ENCODE results near the gene TXNDC17. TPM values are rescaled to one million over a fixed set of nuclear protein-coding genes. Genes with fewer than 3 reads are reported as not detected.
A peak's percentile ranks its signal among the peaks of the same experiment; 100 is the strongest.

Gene TXNDC17
- total and polyA plus RNA-seq, 2 of the 13 experiments (the other 11 are each of a cell fraction or from before 2014, with no cell fraction given) = 188 to 266 TPM

GRCh38 chr17:6676802-6677157 lies 35.9 kb downstream of the TXNDC17 start (continued):
- no peak for TF ChIP-seq PREB (CRISPR knock-in tag; IDR thresholded peaks at IDR 0.05)
- no peak for TF ChIP-seq FOXO4 (CRISPR knock-in tag; conservative IDR thresholded peaks at IDR 0.05)
- 0 out of 2 replicates have a peak, but pooled peaks have one; percentile 39 for TF ChIP-seq CERS6 (CRISPR knock-in tag; IDR thresholded peaks at IDR 0.05)
- TF ChIP-seq ZNF280B (CRISPR knock-in tag; IDR thresholded peaks at IDR 0.05; ENCODE audit: borderline replicate concordance) = 0 out of 2 replicates have a peak, but pooled peaks have one; percentile 4
- no peak for TF ChIP-seq RFXANK (CRISPR knock-in tag; IDR thresholded peaks at IDR 0.05)

GRCh38 chr17:6677158-6677831 lies 36.4 kb downstream of the TXNDC17 start:
- ChIA-PET POLR2A (interaction anchor here (0.8 to 5.0 kb wide), 14 partner anchors 8 to 359 kb away, joined by 3 to 119 read pairs (median 4); partner anchors contain the start of genes C17orf100, MED31, SLC13A5 and SLC16A13), CTCF (ENCODE audit: low intra/inter-chr PET ratio, low total read pairs) (interaction anchor here (1.1 kb wide), 1 partner anchor 35 kb away, joined by 3 read pairs; the partner anchor contains the start of gene SLC13A5)
- Histone ChIP-seq H3K4me1 (ENCODE audit: insufficient read depth, low read length) (peaks cover 72% of the 10 kb centered on the region), H2AFZ (ENCODE audit: low read length) (peak overlapping the region; percentile 72), H3K36me3 (replicated peaks in 1 of 2; ENCODE audit: control insufficient read depth in 1 of 2, insufficient read depth in 2 of 2, low read length in 2 of 2) (no peaks in the 10 kb centered on the region), H3K4me2 (ENCODE audit: low read depth, low read length) (peak overlapping the region; percentile 89), H3K27me3 (ENCODE audit: control insufficient read depth in 1 of 2, insufficient read depth in 2 of 2, low read length in 2 of 2) (no peaks in the 10 kb centered on the region; a peak in 1 of 5 replicates), H3K9me3 (ENCODE audit: low read length) (no peaks in the 10 kb centered on the region), H3K79me2 (ENCODE audit: insufficient read depth, low read length) (no peaks in the 10 kb centered on the region), H4K20me1 (ENCODE audit: insufficient read depth, low read length) (no peaks in the 10 kb centered on the region), H3K9ac (ENCODE audit: insufficient read depth, low read depth, low read length) (peak overlapping the region; percentile 57), H3K4me3 (replicated peaks in 1 of 3; ENCODE audit: insufficient read depth in 1 of 3, low read depth in 2 of 3, low read length in 3 of 3) (peak overlapping the region; percentile 33 to 64 (median 43); a peak in 5 of 6 replicates), H3K27ac (ENCODE audit: extremely low read length, insufficient read depth, low read length) (peak overlapping the region; percentile 49)
- 40% methylated on average over 2 of the region's 16 CpGs for WGBS (ENCODE audit: low lambda C conversion rate)
- peak; percentile 54 for FAIRE-seq
- intact Hi-C loops (cut with micrococcal nuclease; ENCODE audit: unreplicated experiment) = no loop called here
- in situ Hi-C loops (cut with HindIII; ENCODE audit: extremely low pct_ligation_motif_present, low pct_unique_long_range_greater_than_20kb) = no loop called here
- peak; percentile 69 for ATAC-seq
- peak; percentile 27 for DNase-seq (ENCODE audit: low spot score)
- BruUV-seq (replicated peaks) = no TSS peak
- TF ChIP-seq PTBP1 (IDR thresholded peaks at IDR 0.05; ENCODE audit: low read depth, low read length, poor library complexity, severe bottlenecking) = peak; percentile 65
- TF ChIP-seq ZNF430 (CRISPR knock-in tag; IDR thresholded peaks at IDR 0.05) = peak; percentile 24; the same call in 1 of the 2 replicates
- no peak for TF ChIP-seq ZNF335 (CRISPR knock-in tag; IDR thresholded peaks at IDR 0.05)
- TF ChIP-seq YEATS2 (CRISPR knock-in tag; IDR thresholded peaks at IDR 0.05; ENCODE audit: borderline replicate concordance) = peak; percentile 43; the same call in 1 of the 2 replicates
- TF ChIP-seq ZNF724P (CRISPR knock-in tag; IDR thresholded peaks at IDR 0.05; ENCODE audit: borderline replicate concordance) = no peak
- TF ChIP-seq AKNA (CRISPR knock-in tag; IDR thresholded peaks at IDR 0.05; ENCODE audit: borderline replicate concordance) = no peak

Measured in HepG2 (cell line).